HG03565 (cell line): Measurements from ENCODE around the gene PTPRU.

Source experiments
- ATAC-seq: cut with Tn5 transposase; IDR thresholded peaks from one replicate; pipeline ENCODE4 v1.9.1; 2021; ENCODE audit warnings: mild to moderate bottlenecking, moderate library complexity; ENCODE audit not compliant: unreplicated experiment

PTPRU gene

GRCh38 chr1:29356663-29357062 is 120.3 kb downstream of the PTPRU start:
- ATAC-seq = no peak

- no peak for ATAC-seq
These were observed 121.1 kb downstream of the PTPRU start for GRCh38 chr1:29357452-29357851.

DNA sequence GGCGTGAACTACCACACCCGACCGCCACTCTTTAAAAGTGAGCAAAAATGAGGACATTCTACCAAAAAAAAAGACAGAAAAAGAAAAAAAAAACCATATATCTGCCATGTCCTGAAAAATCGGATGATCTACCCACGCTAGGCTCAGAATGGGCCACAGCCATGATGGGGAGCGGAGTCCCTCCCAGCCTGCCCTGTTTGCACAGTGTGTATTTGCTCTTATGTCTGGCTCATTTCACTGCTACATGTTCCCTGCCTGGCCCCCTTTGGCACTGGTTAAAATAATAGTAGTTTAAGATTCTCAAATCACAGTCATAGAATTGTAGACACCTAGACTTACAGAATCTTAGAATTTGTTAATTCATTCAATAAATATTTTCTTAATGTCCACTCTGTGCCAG is 121.9 kb downstream of the PTPRU start:
- ATAC-seq = no peak

- ATAC-seq = no peak
These were observed 124.4 kb downstream of the PTPRU start for GRCh38 chr1:29360768-29361167.

GRCh38 chr1:29361686-29362085 is 125.4 kb downstream of the PTPRU start:
- ATAC-seq = no peak

- no peak for ATAC-seq
These were observed 125.8 kb downstream of the PTPRU start for GRCh38 chr1:29362116-29362515.

DNA sequence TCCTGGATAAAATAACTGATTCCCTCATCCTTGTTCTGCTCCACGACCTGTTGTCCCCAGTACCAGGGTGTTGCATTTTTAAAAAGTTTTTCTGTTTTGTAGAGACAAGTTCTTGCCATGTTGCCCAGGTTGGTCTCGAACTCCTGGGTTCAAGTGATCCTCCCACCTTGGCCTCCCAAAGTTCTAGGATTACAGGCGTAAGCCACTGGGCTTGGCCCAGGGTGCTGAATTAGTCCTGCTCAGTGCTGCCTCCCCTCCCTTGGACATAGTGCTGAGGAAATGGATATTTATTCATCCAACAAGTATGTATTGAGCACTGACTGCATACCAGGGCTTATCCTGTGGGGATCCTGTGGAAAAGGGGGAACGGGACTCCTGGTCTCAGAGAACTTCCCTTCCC is 126.4 kb downstream of the PTPRU start:
- no peak for ATAC-seq

- ATAC-seq = no peak
These were observed 127.2 kb downstream of the PTPRU start for GRCh38 chr1:29363536-29363935.

GRCh38 chr1:29364101-29364678 is 127.9 kb downstream of the PTPRU start:
- no peak for ATAC-seq

DNA sequence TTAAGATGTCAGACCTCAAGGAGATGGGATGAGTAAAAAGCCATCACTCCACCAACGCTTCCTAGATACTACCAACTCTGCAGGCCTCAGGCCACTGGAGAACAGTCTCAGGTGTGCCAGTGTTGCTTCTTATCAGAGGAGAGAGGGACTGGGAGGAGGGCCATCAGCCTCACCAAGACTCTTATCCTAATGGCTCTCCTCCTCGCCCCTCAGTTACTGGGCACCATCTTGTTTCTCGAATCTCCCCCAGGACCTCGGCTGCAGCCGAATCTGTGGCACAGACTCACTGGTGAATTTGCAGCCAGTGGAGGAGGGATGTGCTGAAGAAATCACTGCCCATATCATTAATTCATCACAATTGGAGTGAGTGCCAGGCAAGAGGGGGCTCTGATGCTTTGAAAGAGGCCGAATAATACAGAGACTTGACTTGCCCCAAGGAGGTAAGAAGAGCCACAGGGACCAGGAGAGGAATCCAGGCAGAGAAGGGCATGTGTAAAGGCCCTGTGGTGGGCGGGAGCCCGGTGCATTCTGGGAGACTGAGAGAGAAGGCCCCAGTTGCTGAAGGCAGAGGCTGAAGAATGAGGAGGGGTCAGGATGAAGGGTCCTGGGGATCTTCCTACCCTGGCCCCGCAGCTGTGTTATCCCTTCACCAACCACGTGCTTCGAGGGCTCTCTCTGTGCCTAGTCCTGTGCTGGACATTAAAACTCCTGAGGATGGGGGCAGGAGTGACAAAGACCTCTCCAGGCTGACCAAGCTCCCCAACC is 129.8 kb downstream of the PTPRU start:
- ATAC-seq = no peak

GRCh38 chr1:29368936-29369932 is 132.9 kb downstream of the PTPRU start:
- no peak for ATAC-seq

GRCh38 chr1:29370067-29370466 is 133.7 kb downstream of the PTPRU start:
- no peak for ATAC-seq

DNA sequence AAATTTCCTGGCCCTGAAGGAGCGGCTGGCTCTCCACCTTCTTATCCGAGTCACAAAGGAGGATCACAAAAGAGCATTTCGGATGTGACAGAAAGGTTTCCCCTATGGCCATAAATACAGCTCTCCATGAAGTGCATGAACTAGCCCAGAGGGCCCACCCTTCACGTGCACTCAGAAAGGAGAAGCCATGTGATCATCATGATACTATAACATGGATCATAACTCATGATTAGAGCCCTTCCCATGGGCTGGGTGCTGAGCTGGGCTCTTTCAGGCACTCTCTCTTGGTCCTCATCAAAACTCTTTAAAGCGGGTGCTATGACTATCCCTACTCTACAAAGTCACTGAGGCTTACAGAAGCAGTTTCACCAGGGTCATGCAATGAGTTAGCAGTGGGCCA is 135.0 kb downstream of the PTPRU start:
- no peak for ATAC-seq

DNA sequence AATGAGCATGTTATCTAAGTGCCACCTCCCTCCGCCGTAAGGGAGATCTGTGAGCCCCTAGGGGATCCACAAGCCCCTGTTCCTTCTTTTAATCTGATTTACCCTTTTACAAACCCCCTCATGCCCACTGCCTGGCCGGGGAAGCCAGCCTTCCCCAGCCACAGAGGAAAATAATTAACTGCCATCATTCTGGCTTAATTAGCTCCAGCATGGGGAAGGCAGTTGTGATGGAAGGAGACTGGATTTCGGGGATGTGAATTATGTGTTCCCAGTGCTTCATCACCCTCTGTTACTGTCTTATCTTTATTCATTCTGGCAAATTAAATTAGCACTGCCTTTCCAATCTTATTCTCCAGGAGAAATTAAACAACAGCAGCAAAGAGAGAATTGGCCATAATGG is 135.8 kb downstream of the PTPRU start:
- ATAC-seq = no peak
